ENCODE measurements around the gene FRMD4A.

- TF ChIP-seq CTCF (IDR thresholded peaks at IDR 0.05) (no peak), EP300 (IDR thresholded peaks at IDR 0.05) (no peak), POLR2A (IDR thresholded peaks at IDR 0.05) (no peak)
Measured at GRCh38 chr10:14142606-14143250, 188.0 kb downstream of the FRMD4A start.
